Lung (tissue), 12 donors: ENCODE data around the gene CHD9. TPM values are rescaled to one million over a fixed set of nuclear protein-coding genes. Genes with fewer than 3 reads are reported as not detected.
A peak's percentile ranks its signal among the peaks of the same experiment; 100 is the strongest.
"Not testable (repeated sequence)": the region's sequence is repeated elsewhere in the genome, so short reads cannot be mapped to it uniquely, and the experiment has no call there.

Experiments
- ATAC-seq: fragments of 200-7000 bp; cut with Tn5 transposase; one replicate; pipeline ENCODE4 v1.9.1; 2020; ENCODE audit warnings: moderate number of reproducible peaks; ENCODE audit not compliant: insufficient read depth, low FRiP score
- DNase-seq, 3 donors: peaks; one replicate each; pipeline ENCODE4 v3.0.0-alpha.2; 2013 to 2017
- H3K27ac ChIP-seq, 2 donors: one replicate each; pipeline ENCODE4 v1.5.1; 2013; ENCODE audit warnings: mild to moderate bottlenecking in 2 of 2, moderate library complexity in 2 of 2, control low read depth in 1 of 2, inconsistent platforms in 1 of 2, low read depth in 1 of 2, low read length in 1 of 2
- H3K27me3 ChIP-seq, 3 donors: one replicate each; pipeline ENCODE4 v1.5.1; 2013; ENCODE audit warnings: low read length in 2 of 3; ENCODE audit not compliant: control insufficient read depth in 3 of 3, insufficient read depth in 3 of 3
- H3K36me3 ChIP-seq, 4 donors: one replicate each; pipeline ENCODE4 v1.5.1; 2013; ENCODE audit warnings: low read length in 4 of 4, mild to moderate bottlenecking in 1 of 4, moderate library complexity in 1 of 4; ENCODE audit not compliant: control insufficient read depth in 4 of 4, insufficient read depth in 4 of 4
- H3K4me1 ChIP-seq, 5 donors: one replicate each; pipeline ENCODE4 v1.5.1; 2013; ENCODE audit warnings: low read length in 5 of 5, mild to moderate bottlenecking in 2 of 5, moderate library complexity in 1 of 5; ENCODE audit not compliant: control insufficient read depth in 5 of 5, insufficient read depth in 5 of 5
- H3K4me3 ChIP-seq: one replicate; pipeline ENCODE4 v1.5.1; 2013; ENCODE audit warnings: mild to moderate bottlenecking, control low read depth, moderate library complexity
- H3K9ac ChIP-seq, 2 donors: one replicate each; pipeline ENCODE4 v1.5.1; 2013; ENCODE audit warnings: low read length in 2 of 2, control low read depth in 1 of 2; ENCODE audit not compliant: insufficient read depth in 1 of 2
- H3K9me3 ChIP-seq, 4 donors: one replicate each; pipeline ENCODE4 v1.5.1; 2013; ENCODE audit warnings: low read length in 3 of 4, mild to moderate bottlenecking in 1 of 4, moderate library complexity in 1 of 4; ENCODE audit not compliant: control insufficient read depth in 4 of 4, insufficient read depth in 3 of 4
- WGBS, 2 donors: extraction: QIAGEN DNeasy Blood & Tissue Kit; methylation state at CpG; one replicate each; pipeline ENCODE4 v1.1.7; 2013; 5-methylcytosine and 5-hydroxymethylcytosine counted together
- polyA plus RNA-seq, 2 donors: library from polyadenylated mRNA; stranded (reverse); fragments of 200-250 nt; gene quantifications; one replicate each; pipeline ENCODE4 v1.2.1, GENCODE V29; 2013
- total RNA-seq, 2 donors: library from RNA; depleted of rRNA in 1 of 2; stranded (reverse); fragments of >200 nt in 1 of 2; gene quantifications; one replicate each; pipeline ENCODE4 v1.2.1, GENCODE V29; 2014 to 2021
- TF ChIP-seq, protein P1 (sequence below): IDR thresholded peaks from 2 replicates; pipeline ENCODE4 v1.5.1; 2012; ENCODE audit warnings: mild to moderate bottlenecking; ENCODE audit errors: control extremely low read depth, extremely low read depth
- donor health status: control.
- donor health status: control.
- donor health status: Bipolar disorder and iron deficiency.
- donor health status: healthy.
- donor health status: DM: yes; HTN: yes; CAD: no.

Gene CHD9
- total and polyA plus RNA-seq, 4 donors = 12.7 to 138 (median 39.4) TPM

DNA sequence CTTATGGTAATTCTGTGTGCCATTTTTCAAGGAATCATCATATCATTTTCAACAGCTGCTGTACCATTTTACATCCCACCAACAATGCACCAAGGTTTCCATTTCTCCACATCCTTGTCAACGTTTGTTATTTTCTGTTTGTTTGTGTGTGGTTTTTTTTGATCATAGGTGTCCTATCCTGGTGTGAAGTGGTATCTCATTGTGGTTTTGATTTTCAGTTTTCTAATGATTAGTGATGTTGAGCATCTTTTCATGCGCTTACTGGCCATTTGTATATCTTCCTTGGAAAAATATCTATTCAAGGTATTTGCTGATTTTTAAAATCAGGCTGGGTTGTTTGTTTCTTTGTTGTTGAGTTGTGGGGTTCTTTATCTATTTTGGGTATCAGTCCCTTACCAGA is 15.0 kb downstream of the CHD9 start:
- DNase-seq (no peak), ATAC-seq (no peak)
- no peaks in the 10 kb centered on the region for H3K27me3 ChIP-seq
- H3K9ac ChIP-seq = no peak overlapping the region
- peaks cover 6 to 18% (median 12%) of the 10 kb centered on the region in 5 donors for H3K4me1 ChIP-seq
- H3K9me3 ChIP-seq = no peaks in the 10 kb centered on the region
- no peak overlapping the region for H3K4me3 ChIP-seq
- H3K27ac ChIP-seq = no peak overlapping the region
- 79 to 91% methylated on average over 2 of the region's 2 CpGs for WGBS, 2 donors
- peaks cover 0 to 3% (median 0%) of the 10 kb centered on the region in 4 donors for H3K36me3 ChIP-seq
- TF ChIP-seq, protein P1, sequence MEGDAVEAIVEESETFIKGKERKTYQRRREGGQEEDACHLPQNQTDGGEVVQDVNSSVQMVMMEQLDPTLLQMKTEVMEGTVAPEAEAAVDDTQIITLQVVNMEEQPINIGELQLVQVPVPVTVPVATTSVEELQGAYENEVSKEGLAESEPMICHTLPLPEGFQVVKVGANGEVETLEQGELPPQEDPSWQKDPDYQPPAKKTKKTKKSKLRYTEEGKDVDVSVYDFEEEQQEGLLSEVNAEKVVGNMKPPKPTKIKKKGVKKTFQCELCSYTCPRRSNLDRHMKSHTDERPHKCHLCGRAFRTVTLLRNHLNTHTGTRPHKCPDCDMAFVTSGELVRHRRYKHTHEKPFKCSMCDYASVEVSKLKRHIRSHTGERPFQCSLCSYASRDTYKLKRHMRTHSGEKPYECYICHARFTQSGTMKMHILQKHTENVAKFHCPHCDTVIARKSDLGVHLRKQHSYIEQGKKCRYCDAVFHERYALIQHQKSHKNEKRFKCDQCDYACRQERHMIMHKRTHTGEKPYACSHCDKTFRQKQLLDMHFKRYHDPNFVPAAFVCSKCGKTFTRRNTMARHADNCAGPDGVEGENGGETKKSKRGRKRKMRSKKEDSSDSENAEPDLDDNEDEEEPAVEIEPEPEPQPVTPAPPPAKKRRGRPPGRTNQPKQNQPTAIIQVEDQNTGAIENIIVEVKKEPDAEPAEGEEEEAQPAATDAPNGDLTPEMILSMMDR = no peak

DNA sequence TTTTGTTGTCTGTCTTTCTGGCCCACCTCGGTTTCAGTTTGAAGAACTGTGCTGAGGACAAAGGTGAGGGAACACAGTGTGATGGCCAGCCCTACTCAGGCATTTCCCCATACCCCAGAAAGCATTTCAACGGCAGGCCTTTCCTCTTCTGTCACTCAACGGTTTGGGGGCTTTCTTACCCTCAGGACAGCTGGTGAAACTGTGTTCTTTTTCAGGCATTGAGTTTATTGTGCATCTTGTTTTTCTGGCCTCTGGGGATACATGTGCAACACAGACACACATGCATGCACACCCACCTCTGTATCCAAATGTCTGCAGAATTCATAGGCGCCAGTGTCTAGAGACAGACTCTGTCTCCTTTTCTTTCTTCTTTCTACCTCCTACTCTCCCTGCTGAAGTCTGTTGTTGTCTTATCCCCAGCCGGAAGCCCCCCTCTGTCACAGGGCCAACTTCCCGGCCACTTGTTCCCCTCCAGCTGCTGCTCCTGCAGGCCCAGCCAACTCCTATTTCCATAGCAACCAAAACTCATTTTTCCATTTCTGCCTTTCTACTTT is 17.0 kb downstream of the CHD9 start:
- 7 to 25% methylated on average over 6 of the region's 6 CpGs for WGBS, 2 donors
- H3K36me3 ChIP-seq = peaks cover 0 to 3% (median 0%) of the 10 kb centered on the region in 4 donors
- ATAC-seq = no peak
- H3K27me3 ChIP-seq = no peaks in the 10 kb centered on the region
- H3K9ac ChIP-seq = peak overlapping the region in 1 of 2 donors; percentile 70
- peak overlapping the region; percentile 58 to 70 for H3K27ac ChIP-seq
- H3K4me1 ChIP-seq = peaks cover 0 to 14% (median 12%) of the 10 kb centered on the region in 5 donors
- TF ChIP-seq, protein P1 = no peak
- H3K4me3 ChIP-seq = no peak overlapping the region
- H3K9me3 ChIP-seq = no peaks in the 10 kb centered on the region
- DNase-seq = peak; percentile 95 to 98 (median 98)

DNA sequence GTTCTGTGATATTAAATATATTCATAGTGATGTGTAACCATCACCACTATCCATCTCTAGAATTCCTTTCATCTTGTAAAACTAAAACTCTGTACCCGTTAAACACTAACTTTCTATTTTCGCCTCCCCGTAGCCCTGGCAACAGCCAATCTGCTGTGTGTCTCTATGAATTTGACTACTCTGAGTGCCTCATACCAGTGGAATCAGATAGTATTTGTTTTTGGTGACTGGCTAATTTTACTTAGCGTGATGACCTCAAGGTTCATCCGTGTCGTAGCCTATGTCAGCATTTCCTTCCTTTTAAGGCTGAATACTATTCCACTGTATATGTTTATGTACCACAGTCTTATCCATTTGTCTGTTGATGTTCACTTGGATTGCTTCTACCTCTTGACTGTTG is 18.2 kb downstream of the CHD9 start:
- TF ChIP-seq, protein P1 = no peak
- Histone ChIP-seq H3K9me3 (no peaks in the 10 kb centered on the region), H3K9ac (no peak overlapping the region), H3K27ac (no peak overlapping the region), H3K4me3 (no peak overlapping the region), H3K4me1 (peaks cover 0 to 12% (median 11%) of the 10 kb centered on the region in 5 donors), H3K36me3 (peaks cover 0 to 3% (median 0%) of the 10 kb centered on the region in 4 donors), H3K27me3 (no peaks in the 10 kb centered on the region)
- ATAC-seq (no peak), DNase-seq (no peak)
- 79% methylated on average over 6 of the region's 6 CpGs for WGBS, 2 donors

DNA sequence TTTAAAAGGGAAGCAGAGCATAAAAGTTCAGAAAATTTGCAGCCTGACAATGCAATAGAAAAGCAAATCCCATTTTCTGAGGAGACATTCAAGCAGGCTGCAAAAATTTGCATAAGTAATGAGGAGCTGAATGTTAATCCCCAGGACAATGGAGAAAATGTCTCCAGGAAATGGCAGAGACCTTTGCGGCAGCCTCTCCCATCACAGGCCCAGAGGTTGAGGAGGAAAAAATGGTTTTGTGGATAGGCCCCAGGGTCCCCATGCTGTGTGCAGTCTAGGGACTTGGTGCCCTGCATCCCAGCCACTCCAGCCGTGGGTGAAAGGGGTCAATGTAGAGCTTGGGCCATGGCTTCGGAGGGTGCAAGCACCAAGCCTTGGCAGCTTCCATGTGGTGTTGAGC is 19.5 kb downstream of the CHD9 start:
- not testable (repeated sequence) for H3K4me3 ChIP-seq, H3K27me3 ChIP-seq, H3K9ac ChIP-seq, H3K36me3 ChIP-seq, H3K9me3 ChIP-seq, DNase-seq, ATAC-seq, H3K27ac ChIP-seq
- peaks cover 0 to 15% (median 10%) of the 10 kb centered on the region in 5 donors for H3K4me1 ChIP-seq
- WGBS, 2 donors = 68 to 97% methylated on average over 3 of the region's 3 CpGs

DNA sequence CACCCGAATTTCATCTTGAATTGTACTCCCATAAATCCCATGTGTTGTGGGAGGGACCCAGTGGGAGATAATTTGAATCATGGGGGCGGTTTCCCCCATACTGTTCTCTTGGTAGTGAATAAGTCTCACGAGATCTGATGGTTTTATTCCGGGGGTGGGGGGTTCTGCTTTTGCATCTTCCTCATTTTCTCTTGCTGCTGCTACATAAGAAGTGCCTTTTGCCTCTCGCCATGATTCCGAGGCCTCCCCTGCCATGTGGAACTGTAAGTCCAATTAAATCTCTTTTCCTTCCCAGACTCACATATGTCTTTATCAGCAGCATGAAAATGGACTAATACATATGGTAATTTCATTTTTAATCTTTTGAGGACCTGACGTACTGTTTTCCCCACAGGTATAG is 20.7 kb downstream of the CHD9 start:
- H3K4me3 ChIP-seq, H3K27ac ChIP-seq, DNase-seq, ATAC-seq, H3K27me3 ChIP-seq, H3K9me3 ChIP-seq, H3K36me3 ChIP-seq, H3K9ac ChIP-seq: not testable (repeated sequence)
- H3K4me1 ChIP-seq = peaks cover 0 to 23% (median 12%) of the 10 kb centered on the region in 5 donors
- 79 to 84% methylated on average over 7 of the region's 7 CpGs for WGBS, 2 donors
